GM12875 (cell line): ENCODE measurements around the gene NPNT.

Experiments used
- H3K4me3 ChIP-seq: one replicate; pipeline ENCODE4 v1.5.1; 2011; ENCODE audit warnings: low read depth, low read length, control low read depth
- TF ChIP-seq, protein P1 (sequence below): IDR thresholded peaks from 2 replicates; pipeline ENCODE4 v1.5.1; 2011; ENCODE audit warnings: low read depth, mild to moderate bottlenecking, control low read depth, inconsistent platforms, low read length, moderate library complexity, borderline replicate concordance; ENCODE audit not compliant: insufficient read depth

Gene NPNT

GRCh38 chr4:105923497-105924238 is 28.4 kb downstream of the NPNT start:
- no peak overlapping the region for H3K4me3 ChIP-seq
- TF ChIP-seq, protein P1, sequence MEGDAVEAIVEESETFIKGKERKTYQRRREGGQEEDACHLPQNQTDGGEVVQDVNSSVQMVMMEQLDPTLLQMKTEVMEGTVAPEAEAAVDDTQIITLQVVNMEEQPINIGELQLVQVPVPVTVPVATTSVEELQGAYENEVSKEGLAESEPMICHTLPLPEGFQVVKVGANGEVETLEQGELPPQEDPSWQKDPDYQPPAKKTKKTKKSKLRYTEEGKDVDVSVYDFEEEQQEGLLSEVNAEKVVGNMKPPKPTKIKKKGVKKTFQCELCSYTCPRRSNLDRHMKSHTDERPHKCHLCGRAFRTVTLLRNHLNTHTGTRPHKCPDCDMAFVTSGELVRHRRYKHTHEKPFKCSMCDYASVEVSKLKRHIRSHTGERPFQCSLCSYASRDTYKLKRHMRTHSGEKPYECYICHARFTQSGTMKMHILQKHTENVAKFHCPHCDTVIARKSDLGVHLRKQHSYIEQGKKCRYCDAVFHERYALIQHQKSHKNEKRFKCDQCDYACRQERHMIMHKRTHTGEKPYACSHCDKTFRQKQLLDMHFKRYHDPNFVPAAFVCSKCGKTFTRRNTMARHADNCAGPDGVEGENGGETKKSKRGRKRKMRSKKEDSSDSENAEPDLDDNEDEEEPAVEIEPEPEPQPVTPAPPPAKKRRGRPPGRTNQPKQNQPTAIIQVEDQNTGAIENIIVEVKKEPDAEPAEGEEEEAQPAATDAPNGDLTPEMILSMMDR: no peak

- H3K4me3 ChIP-seq: no peak overlapping the region
- TF ChIP-seq, protein P1: no peak
These were observed 29.1 kb downstream of the NPNT start for GRCh38 chr4:105924341-105924740.

GRCh38 chr4:105930698-105931097 is 35.4 kb downstream of the NPNT start:
- TF ChIP-seq, protein P1: no peak
- no peak overlapping the region for H3K4me3 ChIP-seq

DNA sequence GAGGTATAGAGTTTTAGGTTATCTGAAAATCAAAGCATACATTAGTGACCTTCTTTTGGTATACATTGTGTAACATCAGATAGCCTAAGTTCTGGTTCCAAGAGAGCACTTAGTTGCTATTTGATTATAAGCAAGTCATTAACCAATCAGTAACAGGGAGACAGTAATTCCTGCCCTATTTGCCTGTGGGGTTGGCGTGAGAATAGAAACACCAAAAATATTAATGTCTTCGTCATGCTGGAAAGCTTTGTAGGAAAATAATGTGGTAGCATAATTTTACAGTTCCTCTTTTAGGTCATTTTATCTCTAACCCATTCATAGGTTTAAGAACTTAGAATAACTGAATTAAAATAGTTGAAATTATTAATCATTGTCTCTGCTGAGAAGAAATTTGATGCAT is 37.8 kb downstream of the NPNT start:
- H3K4me3 ChIP-seq: no peak overlapping the region
- TF ChIP-seq, protein P1: no peak

- TF ChIP-seq, protein P1: no peak
- H3K4me3 ChIP-seq: no peak overlapping the region
These were observed 39.1 kb downstream of the NPNT start for GRCh38 chr4:105934386-105934785.

GRCh38 chr4:105936901-105937300 is 41.6 kb downstream of the NPNT start:
- no peak overlapping the region for H3K4me3 ChIP-seq
- TF ChIP-seq, protein P1: no peak

GRCh38 chr4:105937759-105938158 is 42.5 kb downstream of the NPNT start:
- H3K4me3 ChIP-seq: no peak overlapping the region
- TF ChIP-seq, protein P1: no peak
